Inflammatory macrophage treated with lipopolysaccharide for 4 hours (primary cell): ENCODE measurements around the gene DIPK1C.

Experiments
- DNase-seq: peaks from one replicate; pipeline ENCODE4 v3.0.0-alpha.2; 2020

The DIPK1C gene

GRCh38 chr18:74416124-74416523 lies 41.0 kb downstream of the DIPK1C start:
- no peak for DNase-seq

DNA sequence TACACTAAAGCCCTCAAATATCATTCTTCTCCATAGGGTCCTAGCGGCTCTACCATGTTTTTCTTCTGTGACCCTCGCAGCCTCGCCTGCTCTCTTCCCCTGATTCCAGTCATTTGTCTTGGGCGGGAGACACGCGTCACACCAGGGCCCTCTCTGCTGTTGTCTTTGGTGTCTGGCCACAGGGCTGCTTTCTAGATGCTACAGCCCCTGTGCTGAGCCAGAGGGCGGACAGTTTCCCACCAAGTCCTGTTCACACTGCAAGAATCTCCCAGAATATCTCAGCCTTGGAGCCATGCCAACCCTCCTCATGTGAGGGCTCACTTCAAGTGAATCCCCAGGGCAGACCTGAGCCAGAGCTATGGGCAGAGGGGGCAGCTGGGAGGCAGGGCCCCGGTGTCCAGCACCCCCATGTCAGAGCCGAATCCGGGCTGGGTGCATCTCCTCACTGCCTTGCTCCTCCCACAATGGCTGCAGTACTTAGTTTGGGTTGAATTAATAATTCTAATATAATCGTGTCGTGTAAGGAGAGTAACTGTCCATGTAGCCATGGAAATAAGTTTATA lies 42.1 kb downstream of the DIPK1C start:
- DNase-seq, result no peak

- DNase-seq, result no peak
Observed at GRCh38 chr18:74413836-74414235, 43.3 kb downstream of the DIPK1C start.

DNA sequence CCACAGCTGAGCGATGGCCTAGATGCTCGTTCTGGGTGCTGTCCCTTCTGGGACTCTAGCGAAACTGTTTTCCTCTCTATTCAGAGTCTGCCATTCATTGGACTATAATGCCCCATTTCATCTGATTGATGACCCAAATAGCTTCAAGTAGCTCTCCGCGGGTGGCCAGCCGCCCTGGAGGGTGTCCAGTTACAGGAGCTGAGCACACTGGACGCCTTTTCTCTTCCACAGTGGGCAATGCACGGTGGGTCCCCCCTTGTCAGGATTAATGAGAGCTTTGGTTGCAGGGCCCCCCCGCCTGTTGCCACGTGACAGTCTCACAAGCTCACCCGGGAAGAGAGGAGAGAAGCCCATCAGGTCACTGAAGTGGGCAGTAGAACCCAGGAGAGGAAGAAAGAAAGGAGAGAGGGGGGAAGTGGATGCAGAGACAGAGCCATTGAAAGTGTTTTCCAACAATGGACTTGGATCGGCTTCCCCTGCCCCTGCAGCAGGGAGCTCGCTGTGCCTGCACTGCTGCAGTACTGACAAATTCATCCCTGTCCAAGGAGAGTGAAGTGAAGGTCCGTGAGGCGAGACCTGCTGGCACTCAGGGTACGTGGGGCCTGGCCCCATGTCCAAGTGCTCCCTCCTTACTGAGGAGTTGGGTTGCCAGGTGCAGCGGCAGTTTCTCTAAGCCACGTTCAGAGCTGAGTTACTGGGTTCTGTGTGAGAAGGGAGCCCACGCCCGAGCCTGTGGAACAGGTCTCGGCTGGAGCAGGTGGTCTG lies 44.8 kb downstream of the DIPK1C start:
- no peak for DNase-seq

GRCh38 chr18:74411475-74411874 lies 45.6 kb downstream of the DIPK1C start:
- DNase-seq, result no peak

- DNase-seq, result no peak
Observed at GRCh38 chr18:74410441-74410992, 46.6 kb downstream of the DIPK1C start.

DNA sequence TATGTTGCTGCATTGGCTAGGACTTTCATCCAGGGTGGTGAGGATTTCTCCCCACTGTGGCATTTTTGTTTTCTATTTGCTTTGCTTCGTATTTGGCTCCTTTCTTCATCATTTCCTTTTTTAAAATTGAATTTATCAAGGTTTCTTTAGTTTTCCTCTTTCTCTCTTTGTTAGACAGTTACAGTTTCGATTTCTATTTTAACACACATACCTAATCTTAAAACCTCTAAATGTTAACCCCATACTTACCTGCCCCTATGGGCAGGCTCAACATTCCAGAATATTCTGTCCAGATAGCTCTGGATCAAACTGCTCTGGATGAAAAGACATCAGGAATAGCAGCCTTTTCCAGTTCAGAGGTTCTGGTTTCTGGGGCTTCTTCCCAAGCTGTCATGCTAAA lies 49.2 kb downstream of the DIPK1C start:
- no peak for DNase-seq

GRCh38 chr18:74402806-74403433 lies 54.2 kb downstream of the DIPK1C start:
- DNase-seq, result no peak

DNA sequence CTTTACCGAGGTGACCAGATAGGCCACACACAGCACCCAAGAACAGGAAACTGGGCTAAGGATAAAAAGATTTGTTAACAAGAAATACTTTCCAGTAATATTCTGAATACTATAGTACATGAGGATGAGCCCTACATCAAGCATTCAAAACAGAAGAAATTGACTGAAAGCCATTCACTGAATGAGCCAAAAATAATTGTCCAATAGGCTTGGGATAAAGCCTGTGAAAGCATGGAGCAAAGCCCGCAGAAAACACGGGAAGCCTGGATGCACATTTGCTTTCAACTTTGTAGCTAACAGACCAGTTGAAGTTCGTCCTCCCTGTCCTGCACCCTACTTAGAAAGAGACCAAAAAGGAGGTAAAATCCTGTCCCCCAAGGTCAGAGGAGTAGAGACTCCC lies 56.3 kb downstream of the DIPK1C start:
- DNase-seq, result no peak

DNA sequence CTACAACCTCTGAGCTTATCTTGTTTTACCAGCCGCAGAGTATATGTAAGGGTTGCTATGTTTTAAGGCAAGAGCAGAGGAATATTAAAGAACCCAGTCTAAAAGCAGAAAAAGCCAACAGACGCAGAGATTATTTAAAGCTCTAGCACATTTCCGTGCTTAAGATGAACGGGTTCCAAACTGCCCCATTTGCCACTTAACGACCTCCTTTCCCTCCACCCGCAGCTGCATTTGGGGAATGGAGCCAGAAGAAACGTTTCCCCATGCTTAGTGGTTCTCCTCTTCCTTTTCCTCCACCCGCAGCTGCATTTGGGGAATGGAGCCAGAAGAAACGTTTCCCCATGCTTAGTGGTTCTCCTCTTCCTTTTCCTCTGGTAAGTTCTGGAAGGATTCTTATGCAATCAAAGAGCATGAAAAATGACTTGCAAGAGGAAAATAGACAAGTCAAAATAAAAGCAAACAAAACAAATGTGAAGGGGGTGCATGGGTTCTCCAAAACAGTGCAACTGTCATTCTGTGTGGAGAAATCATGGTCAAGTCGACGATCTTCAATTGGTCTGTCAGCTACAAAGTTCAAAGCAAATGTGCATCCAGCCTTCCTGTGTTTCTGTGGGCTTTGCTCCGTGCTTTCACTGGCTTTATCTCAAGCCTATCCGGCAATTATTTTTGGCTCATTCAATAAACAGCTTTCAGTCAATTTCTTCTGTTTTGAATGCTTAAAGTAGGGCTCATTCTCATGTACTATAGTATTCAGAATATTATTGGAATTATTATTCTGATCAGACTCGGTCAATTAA lies 57.8 kb downstream of the DIPK1C start:
- DNase-seq, result peak; percentile 12

DNA sequence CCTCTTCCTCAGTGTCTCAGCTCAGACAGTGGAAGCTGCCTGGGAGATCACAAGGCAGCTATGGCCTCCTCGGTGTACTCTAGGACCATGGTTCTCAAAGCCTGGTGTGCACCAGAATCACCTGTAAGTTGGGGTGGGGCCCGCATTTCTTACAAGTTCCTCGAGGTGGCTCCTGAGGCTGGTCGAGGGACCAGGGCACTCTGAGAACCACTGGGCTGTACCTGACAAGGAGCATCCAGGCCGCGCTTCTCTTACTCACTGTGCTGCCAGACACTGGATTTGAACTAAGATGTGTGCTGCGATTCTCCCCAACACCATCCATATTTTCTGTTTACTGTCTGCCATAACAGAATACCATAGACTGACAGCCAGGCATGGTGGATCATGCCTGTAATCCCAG lies 59.5 kb downstream of the DIPK1C start:
- DNase-seq, result no peak

DNA sequence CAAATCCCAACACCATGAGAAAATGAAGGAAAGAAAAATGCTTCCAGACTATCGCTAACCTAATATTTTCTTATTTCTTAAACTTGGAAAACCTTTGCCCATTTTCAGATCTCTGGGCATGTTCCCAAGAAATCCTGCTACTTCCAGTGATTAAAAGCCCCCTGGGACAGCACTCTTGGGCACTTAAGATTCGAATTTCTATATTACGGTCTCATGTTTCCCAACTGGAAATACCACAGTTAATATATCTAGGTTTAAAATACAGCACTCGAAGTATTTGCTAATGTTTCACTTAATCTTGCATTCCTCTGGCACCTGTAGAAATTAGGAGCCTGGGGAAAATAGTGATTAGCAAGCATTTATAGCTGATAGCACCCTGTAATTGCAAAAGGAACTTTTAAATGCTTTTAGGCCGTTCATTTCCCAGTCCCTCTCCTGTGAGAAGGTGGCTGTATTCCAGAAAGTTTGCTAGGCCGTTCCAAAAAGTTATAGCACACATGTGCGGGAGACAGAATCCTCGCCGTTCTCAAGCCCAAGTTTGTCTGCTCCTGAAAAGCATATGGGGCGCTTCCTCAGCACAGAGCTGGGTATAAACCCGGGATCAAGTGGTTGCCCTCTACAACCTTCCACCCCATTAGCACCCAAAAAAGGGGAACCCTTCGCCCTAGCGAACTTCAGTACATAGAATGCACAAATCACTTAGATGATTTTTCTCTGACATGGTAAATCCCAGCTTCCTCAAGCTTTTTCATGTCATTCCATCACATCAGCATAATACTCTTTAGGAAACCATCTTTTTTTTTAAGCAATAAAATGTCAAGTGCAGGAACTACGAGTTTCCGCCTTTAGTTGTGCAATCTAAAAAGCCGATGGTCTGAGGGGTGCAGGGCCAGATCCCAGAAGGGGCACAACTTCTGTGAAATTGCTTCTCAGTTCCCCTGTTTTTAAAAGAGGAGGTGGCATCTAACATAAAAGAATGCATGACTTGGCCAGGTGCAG lies 60.6 kb downstream of the DIPK1C start:
- no peak for DNase-seq

DNA sequence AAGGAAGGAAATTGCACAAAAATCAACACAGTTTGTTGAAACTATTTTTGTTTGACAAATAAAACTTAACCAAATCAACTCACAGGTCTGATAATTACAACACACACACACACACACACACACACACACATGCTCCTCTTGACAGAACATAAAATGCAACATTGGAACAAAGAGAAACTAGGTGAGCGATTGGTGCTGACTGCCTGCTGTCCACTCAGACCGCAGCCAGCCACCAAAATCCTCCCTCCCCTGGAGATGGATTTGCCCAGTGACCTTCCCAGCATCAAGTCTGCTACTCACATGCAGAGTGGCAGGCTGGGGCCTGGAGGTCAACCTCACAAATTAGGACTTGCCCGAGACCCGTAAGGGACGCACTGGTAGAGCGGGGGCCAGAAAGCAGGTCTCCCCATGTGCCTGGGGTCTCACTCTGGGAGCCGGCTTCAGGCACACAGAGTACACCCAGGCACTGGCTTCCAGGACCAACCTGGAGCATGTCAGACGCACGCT lies 61.4 kb downstream of the DIPK1C start:
- no peak for DNase-seq

DNA sequence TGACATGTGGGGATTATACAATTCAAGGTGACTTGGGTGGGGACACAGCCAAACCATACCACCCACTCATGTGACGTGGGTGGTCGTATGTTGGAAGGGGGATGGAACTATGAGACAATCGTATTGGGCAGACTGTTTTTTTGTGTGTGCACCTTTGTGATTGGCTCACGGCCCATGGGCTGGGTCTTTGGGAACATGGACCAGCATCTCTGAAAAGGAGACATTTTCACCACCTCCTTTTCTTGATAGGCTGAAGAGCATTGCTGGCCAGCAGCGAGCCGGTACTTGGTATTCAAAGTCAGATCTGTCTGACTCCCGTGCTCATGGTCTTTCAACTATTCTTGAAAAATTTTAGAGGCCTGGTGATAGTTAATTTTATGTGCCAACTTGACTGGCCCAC lies 62.1 kb downstream of the DIPK1C start:
- no peak for DNase-seq

DNA sequence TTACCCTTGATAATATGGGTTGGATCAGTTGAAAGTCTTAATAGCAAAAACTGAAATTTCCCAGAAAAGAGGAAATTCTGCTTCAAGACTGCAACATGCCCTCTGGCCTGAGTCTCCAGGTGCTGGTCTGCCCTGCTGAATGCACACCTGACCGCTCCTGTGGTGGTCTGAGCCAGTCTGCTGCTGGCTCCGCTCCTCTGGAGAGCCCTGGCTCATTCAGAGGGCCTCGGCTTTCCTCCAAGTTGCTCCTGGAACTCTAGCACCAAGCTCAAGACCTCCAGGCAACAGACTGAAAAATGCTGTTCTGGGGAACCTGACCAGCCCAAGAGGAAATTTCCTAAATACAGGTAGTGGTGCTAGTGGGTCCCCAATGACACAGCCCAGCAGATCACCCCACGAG lies 64.8 kb downstream of the DIPK1C start:
- no peak for DNase-seq

DNA sequence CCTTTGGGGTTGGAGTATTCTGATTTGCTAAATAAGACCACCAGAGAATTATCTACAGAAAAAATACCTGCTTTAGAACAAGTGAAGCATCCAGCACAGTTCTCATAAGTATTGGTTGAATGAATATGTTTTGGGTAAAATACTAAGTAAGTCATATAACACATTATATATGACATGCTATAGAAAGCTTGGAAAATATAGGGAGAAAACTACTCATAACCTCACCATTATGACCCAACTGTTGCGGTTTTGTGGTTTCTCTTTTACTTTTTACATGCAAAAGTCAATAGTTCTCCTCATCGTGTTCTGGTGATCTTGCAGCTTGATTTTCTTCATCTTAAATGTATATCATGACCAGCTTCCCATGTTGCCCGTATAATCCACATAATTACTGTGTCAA lies 66.2 kb downstream of the DIPK1C start:
- DNase-seq, result peak; percentile 63

GRCh38 chr18:74389991-74390390 lies 67.1 kb downstream of the DIPK1C start:
- DNase-seq, result no peak

GRCh38 chr18:74389171-74389927 lies 67.8 kb downstream of the DIPK1C start:
- no peak for DNase-seq

DNA sequence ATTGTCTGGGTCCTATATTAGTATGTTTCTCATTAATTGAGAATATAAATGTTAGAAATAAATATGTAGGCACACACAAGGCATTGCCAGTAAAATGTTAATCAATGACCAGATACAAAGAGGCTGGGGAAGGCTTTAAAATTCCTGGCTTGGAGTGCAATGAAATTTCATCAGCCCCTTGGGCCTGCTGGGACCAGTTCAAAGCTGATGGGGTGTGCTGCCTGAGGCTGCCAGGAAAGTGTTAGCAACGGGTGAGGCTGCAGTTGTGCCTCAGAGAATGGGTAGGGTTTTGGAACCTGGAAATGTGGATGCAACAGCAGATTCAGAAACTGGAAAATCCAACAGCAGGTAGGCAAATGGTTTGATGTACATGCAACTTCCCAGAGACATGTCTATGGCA lies 68.9 kb downstream of the DIPK1C start:
- DNase-seq, result no peak

DNA sequence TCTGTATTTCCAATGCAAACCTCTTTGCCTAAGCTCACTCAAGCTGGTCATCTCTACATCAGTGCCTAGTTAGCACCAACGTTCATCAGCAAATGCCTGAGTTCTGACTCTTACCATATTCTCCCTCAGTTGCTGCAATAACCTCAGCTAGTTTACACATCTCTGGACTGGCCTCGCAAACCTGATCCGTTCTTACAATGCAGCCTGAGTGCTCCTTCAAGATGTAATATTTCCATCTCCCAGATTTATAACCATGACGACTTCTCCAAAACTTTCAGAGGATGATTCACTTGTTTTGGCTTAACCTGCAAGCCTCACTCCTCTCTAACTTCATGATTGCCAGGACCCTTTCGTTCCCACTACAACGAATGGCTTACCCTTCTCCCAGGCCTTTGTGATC lies 69.7 kb downstream of the DIPK1C start:
- no peak for DNase-seq
